Sigmoid colon (tissue), 7 donors: ENCODE measurements around the gene TOP2B. TPM values are rescaled to one million over a fixed set of nuclear protein-coding genes. Genes with fewer than 3 reads are reported as not detected.

ENCODE experiments used
- DNase-seq: peaks from one replicate; pipeline ENCODE4 v3.0.0-alpha.2; 2019
- H3K27ac ChIP-seq, 4 donors: fragments of 200-600 bp; sonication (generic); one replicate each; pipeline ENCODE4 v1.5.1; 2016 to 2019; ENCODE audit warnings: mild to moderate bottlenecking in 1 of 4
- H3K27me3 ChIP-seq, 3 donors: fragments of 200-600 bp; sonication (generic); one replicate each; pipeline ENCODE4 v1.5.1; 2019; ENCODE audit warnings: mild to moderate bottlenecking in 1 of 3
- H3K36me3 ChIP-seq, 4 donors: fragments of 200-600 bp; sonication (generic); one replicate each; pipeline ENCODE4 v1.5.1; 2016 to 2019
- H3K4me1 ChIP-seq, 4 donors: fragments of 200-600 bp; sonication (generic); one replicate each; pipeline ENCODE4 v1.5.1; 2017 to 2019
- H3K4me3 ChIP-seq, 4 donors: fragments of 200-600 bp; sonication (generic); one replicate each; pipeline ENCODE4 v1.5.1; 2017 to 2019; ENCODE audit warnings: mild to moderate bottlenecking in 2 of 4, moderate library complexity in 1 of 4
- H3K9me3 ChIP-seq, 4 donors: fragments of 200-600 bp in 3 of 4; sonication (generic) in 3 of 4; one replicate each; pipeline versions ENCODE4 v1.5.1 to v1.6.1; 2013 to 2019
- EP300 ChIP-seq, 4 donors: sonication (generic); formaldehyde crosslinking; IDR thresholded peaks; one replicate each; pipeline ENCODE4 v1.6.1; 2017; ENCODE audit warnings: antibody characterized with exemption in 4 of 4
- POLR2A ChIP-seq, 2 donors: fragments of 450-650 bp; IDR thresholded peaks; one replicate each; pipeline ENCODE4 v1.6.1; 2016; ENCODE audit warnings: antibody characterized with exemption in 2 of 2, mild to moderate bottlenecking in 2 of 2, moderate library complexity in 2 of 2
- POLR2AphosphoS5 ChIP-seq, 4 donors: sonication (generic); formaldehyde crosslinking; IDR thresholded peaks; one replicate each; pipeline ENCODE4 v1.6.1; 2017; ENCODE audit warnings: antibody characterized with exemption in 4 of 4
- WGBS, 2 donors: extraction: QIAGEN DNeasy Blood & Tissue Kit; methylation state at CpG; one replicate each; pipeline ENCODE4 v1.1.7; 2013; 5-methylcytosine and 5-hydroxymethylcytosine counted together
- intact Hi-C: fragments of 100-400 bp; cut with DNase I; formaldehyde crosslinking; loops from one replicate; pipeline ENCODE4 v1.15.1; 2023
- polyA plus RNA-seq, 3 donors: library from polyadenylated mRNA; stranded (reverse); fragments of 200-250 nt; gene quantifications; one replicate each; pipeline ENCODE4 v1.2.3, GENCODE V29; 2013
- total RNA-seq, 4 donors: library from RNA; depleted of rRNA; stranded (reverse); fragments of >200 nt; gene quantifications; one replicate each; pipeline ENCODE4 v1.1.0, GENCODE V29; 2016
- TF ChIP-seq, protein P1 (sequence below), 4 experiments: fragments of 450-650 bp in 3 of 4; fragments of 200-600 bp in 1 of 4; IDR thresholded peaks; one replicate each; pipeline ENCODE4 v1.5.1; 2016 to 2019; ENCODE audit warnings: antibody characterized with exemption in 4 of 4, mild to moderate bottlenecking in 3 of 4, moderate library complexity in 2 of 4
- donor health status: healthy with polysubstance abuse.
- donor health status: Bipolar disorder and iron deficiency.
- donor health status: healthy.

The TOP2B gene
- total and polyA plus RNA-seq, 7 donors, result 28.2 to 122 (median 89.5) TPM

DNA sequence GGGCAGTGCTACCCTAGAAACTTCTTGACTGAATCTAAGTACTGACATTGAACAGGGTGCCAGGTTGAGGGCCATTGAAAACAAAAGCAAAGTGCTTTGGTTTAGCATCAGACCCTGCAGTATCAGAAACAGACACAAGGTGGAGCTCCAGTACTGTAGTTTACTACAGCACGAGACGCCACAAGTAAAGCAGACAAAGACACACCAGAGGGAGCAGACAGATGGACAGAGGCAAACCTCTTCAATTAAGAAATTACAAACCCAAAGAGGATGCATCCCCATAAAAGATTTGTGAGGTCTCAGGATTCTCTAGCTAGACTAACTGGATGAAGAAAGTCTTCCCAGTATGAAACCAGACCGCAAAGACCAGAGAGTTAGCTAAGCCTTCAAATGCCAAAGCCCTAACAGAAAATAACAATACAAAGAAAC is 16.6 kb downstream of the TOP2B start:
- intact Hi-C loops, result loop anchor here (5.0 kb wide), 3 partner anchors 134 to 1064 kb away; partner anchors contain the start of gene NGLY1

DNA sequence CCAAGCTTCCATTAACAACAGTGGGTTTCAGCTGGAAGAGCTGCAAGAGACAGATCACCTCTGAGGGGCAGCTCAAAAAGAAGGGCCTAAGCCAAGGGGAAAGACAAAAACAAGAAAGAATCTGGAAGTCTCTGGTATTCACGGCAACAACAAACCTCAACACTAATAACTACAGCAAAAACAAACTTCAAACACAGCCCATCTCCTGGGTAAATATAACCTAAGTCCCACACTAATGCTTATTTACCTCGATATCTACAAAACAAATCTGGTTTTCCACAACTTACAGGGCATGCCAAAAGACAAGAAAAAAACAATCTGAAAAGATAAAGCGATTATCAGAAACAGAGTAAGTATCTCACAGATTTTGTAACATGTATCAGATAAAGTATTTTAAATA is 29.7 kb downstream of the TOP2B start:
- peaks cover 0 to 70% (median 6%) of the 10 kb centered on the region in 4 donors for H3K36me3 ChIP-seq
- intact Hi-C loops, result no loop called here
- no peak for DNase-seq
- no peaks in the 10 kb centered on the region for H3K27me3 ChIP-seq
- no peak overlapping the region for H3K27ac ChIP-seq
- no peaks in the 10 kb centered on the region for H3K9me3 ChIP-seq
- TF ChIP-seq EP300 (IDR thresholded peaks at IDR 0.05) (no peak), POLR2A (IDR thresholded peaks at IDR 0.05) (no peak), POLR2AphosphoS5 (IDR thresholded peaks at IDR 0.05) (no peak)
- TF ChIP-seq, protein P1, sequence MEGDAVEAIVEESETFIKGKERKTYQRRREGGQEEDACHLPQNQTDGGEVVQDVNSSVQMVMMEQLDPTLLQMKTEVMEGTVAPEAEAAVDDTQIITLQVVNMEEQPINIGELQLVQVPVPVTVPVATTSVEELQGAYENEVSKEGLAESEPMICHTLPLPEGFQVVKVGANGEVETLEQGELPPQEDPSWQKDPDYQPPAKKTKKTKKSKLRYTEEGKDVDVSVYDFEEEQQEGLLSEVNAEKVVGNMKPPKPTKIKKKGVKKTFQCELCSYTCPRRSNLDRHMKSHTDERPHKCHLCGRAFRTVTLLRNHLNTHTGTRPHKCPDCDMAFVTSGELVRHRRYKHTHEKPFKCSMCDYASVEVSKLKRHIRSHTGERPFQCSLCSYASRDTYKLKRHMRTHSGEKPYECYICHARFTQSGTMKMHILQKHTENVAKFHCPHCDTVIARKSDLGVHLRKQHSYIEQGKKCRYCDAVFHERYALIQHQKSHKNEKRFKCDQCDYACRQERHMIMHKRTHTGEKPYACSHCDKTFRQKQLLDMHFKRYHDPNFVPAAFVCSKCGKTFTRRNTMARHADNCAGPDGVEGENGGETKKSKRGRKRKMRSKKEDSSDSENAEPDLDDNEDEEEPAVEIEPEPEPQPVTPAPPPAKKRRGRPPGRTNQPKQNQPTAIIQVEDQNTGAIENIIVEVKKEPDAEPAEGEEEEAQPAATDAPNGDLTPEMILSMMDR (IDR thresholded peaks at IDR 0.05), result no peak
- WGBS, 2 donors, result 88 to 92% methylated on average over 3 of the region's 3 CpGs
- no peaks in the 10 kb centered on the region for H3K4me1 ChIP-seq
- H3K4me3 ChIP-seq, result no peak overlapping the region

More for the DNA sequence above, 16.6 kb downstream of the TOP2B start:
- Histone ChIP-seq H3K4me3 (no peak overlapping the region), H3K4me1 (peaks cover 0 to 38% (median 8%) of the 10 kb centered on the region in 4 donors), H3K36me3 (peaks cover 0 to 14% (median 0%) of the 10 kb centered on the region in 4 donors), H3K9me3 (no peaks in the 10 kb centered on the region), H3K27ac (no peak overlapping the region), H3K27me3 (no peaks in the 10 kb centered on the region)
- DNase-seq, result peak; percentile 73
- WGBS, 2 donors, result 37 to 42% methylated on average over 3 of the region's 3 CpGs
- TF ChIP-seq, protein P1 (IDR thresholded peaks at IDR 0.05), result peak; percentile 76 to 95 (median 86)
- TF ChIP-seq POLR2AphosphoS5 (IDR thresholded peaks at IDR 0.05), result no peak

DNA sequence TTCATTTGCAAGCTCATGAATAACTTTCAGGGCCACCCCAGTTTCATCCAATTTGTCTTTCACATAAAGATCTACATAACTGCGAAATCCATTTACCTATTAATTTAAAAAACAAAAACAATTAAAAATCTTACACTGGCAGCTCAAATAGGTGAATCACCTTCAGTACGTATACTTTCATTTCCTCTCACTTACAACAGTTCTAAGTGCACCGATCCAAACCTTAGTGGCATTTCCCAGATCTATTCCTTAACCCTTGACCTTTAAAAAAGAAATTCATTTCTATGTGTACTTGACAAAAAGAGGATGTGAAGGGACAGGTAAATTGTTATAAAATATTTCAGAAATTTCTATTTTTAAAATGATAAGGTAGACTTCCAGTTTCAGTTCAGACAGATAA is 30.8 kb downstream of the TOP2B start:
- TF ChIP-seq, protein P1 (IDR thresholded peaks at IDR 0.05), result no peak
- no peak for TF ChIP-seq POLR2AphosphoS5 (IDR thresholded peaks at IDR 0.05)
- no peak for TF ChIP-seq POLR2A (IDR thresholded peaks at IDR 0.05)
- TF ChIP-seq EP300 (IDR thresholded peaks at IDR 0.05), result no peak
- intact Hi-C loops, result no loop called here
- no peaks in the 10 kb centered on the region for H3K4me1 ChIP-seq
- no peak overlapping the region for H3K27ac ChIP-seq
- no peaks in the 10 kb centered on the region for H3K27me3 ChIP-seq
- DNase-seq, result no peak
- WGBS, 2 donors, result 88 to 94% methylated on average over 3 of the region's 3 CpGs
- no peaks in the 10 kb centered on the region for H3K9me3 ChIP-seq
- H3K4me3 ChIP-seq, result no peak overlapping the region
- peaks cover 5 to 81% (median 10%) of the 10 kb centered on the region in 4 donors for H3K36me3 ChIP-seq

DNA sequence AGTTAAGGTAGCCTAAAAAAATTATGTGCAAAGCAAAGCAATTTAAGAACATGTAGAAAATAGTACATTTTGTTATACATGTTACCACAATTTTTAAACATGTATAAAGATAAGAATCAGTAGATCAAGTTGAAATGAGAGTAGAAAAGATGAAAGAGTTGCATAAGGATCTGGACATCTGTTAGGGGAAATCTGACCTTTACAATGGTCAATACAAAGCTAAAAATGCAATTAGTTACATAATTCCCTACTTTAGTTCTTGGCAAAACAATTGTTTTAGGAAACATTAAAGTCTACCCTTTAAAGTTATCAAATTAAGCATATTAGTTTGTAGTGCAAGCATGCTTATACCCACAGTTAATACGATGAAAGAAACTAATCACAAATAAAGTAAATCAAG is 32.7 kb downstream of the TOP2B start:
- TF ChIP-seq POLR2AphosphoS5 (IDR thresholded peaks at IDR 0.05) (no peak), EP300 (IDR thresholded peaks at IDR 0.05) (no peak), POLR2A (IDR thresholded peaks at IDR 0.05) (no peak)
- TF ChIP-seq, protein P1 (IDR thresholded peaks at IDR 0.05), result no peak
- H3K4me1 ChIP-seq, result no peaks in the 10 kb centered on the region
- no peaks in the 10 kb centered on the region for H3K9me3 ChIP-seq
- H3K4me3 ChIP-seq, result no peak overlapping the region
- H3K27ac ChIP-seq, result no peak overlapping the region
- H3K27me3 ChIP-seq, result no peaks in the 10 kb centered on the region
- intact Hi-C loops, result no loop called here
- WGBS, 2 donors, result 91% methylated on average over 1 of the region's 1 CpG
- H3K36me3 ChIP-seq, result peaks cover 5 to 95% (median 12%) of the 10 kb centered on the region in 4 donors
- DNase-seq, result no peak

DNA sequence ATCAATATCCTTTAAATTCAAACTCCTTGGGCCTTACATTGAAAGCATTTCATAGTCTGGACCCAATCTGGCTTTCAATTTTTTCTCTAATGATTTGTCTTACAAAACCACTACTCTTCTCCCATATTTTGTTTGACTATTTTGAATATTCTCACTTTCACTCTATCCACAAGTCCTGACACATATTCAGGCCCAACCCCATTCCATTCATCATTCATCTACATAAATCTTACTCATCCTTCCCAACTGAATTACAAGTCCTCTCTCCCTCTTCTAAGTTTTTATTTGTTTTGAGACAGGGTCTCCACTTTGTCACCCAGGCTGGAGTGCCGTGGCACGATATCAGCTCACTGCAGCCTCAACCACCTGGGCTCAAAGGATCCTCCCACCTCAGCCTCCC is 43.6 kb downstream of the TOP2B start:
- H3K9me3 ChIP-seq, result no peaks in the 10 kb centered on the region
- H3K36me3 ChIP-seq, result peaks cover 0 to 97% (median 24%) of the 10 kb centered on the region in 4 donors
- no peak overlapping the region for H3K4me3 ChIP-seq
- intact Hi-C loops, result no loop called here
- H3K4me1 ChIP-seq, result no peaks in the 10 kb centered on the region
- TF ChIP-seq, protein P1 (IDR thresholded peaks at IDR 0.05), result no peak
- TF ChIP-seq POLR2AphosphoS5 (IDR thresholded peaks at IDR 0.05), result no peak
- no peak for TF ChIP-seq POLR2A (IDR thresholded peaks at IDR 0.05)
- TF ChIP-seq EP300 (IDR thresholded peaks at IDR 0.05), result no peak
- H3K27me3 ChIP-seq, result no peaks in the 10 kb centered on the region
- no peak overlapping the region for H3K27ac ChIP-seq
- DNase-seq, result no peak
- WGBS, 2 donors, result 98 to 100% methylated on average over 2 of the region's 2 CpGs
